Measurements from ENCODE around the gene FAR1. TPM values are rescaled to one million over a fixed set of nuclear protein-coding genes. Genes with fewer than 3 reads are reported as not detected.

The FAR1 gene
- total RNA-seq, 8 experiments from 2014 or later: 16.3 to 61.7 (median 38.3) TPM

- in situ Hi-C loops (cut with MboI; ENCODE audit: low pct_unique_long_range_greater_than_20kb in 2 of 9, low sequenced_read_pairs in 9 of 9, unreplicated experiment in 9 of 9): loop anchor here in 2 of 9 experiments (25.0 kb wide), 1 partner anchor 478 kb away; no protein-coding TSS in a partner anchor
- no peak overlapping the region for H3K4me3 ChIP-seq
- no peak overlapping the region for H3K27ac ChIP-seq
- 23 to 100% (median 77%) methylated on average over 1 to 8 of the region's 9 CpGs; no CpG with 5 or more reads in 2 of the 10 experiments for WGBS, 10 experiments
- H3K4me1 ChIP-seq (replicated peaks in 1 of 2): peaks cover 5 to 15% of the 10 kb centered on the region in 2 donors
- ATAC-seq (replicated peaks in 6 of 8): no peak
Observed at GRCh38 chr11:13759050-13759449, 90.6 kb downstream of the FAR1 start.

GRCh38 chr11:13760115-13760514 lies 91.6 kb downstream of the FAR1 start:
- 0 to 100% (median 60%) methylated on average over 1 to 3 of the region's 3 CpGs; no CpG with 5 or more reads in 3 of the 10 experiments for WGBS, 10 experiments
- H3K4me3 ChIP-seq: no peak overlapping the region
- H3K4me1 ChIP-seq (replicated peaks in 1 of 2): peaks cover 5 to 15% of the 10 kb centered on the region in 2 donors
- in situ Hi-C loops (cut with MboI; ENCODE audit: low pct_unique_long_range_greater_than_20kb in 2 of 9, low sequenced_read_pairs in 9 of 9, unreplicated experiment in 9 of 9): loop anchor here in 3 of 9 experiments (10.0 to 25.0 kb wide), 2 partner anchors 477 to 495 kb away; no protein-coding TSS in a partner anchor
- no peak for ATAC-seq (replicated peaks in 6 of 8)
- no peak overlapping the region for H3K27ac ChIP-seq

GRCh38 chr11:13761250-13761649 lies 92.8 kb downstream of the FAR1 start:
- Histone ChIP-seq H3K27ac (no peak overlapping the region), H3K4me1 (replicated peaks in 1 of 2) (peaks cover 5 to 15% of the 10 kb centered on the region in 2 donors), H3K4me3 (no peak overlapping the region)
- in situ Hi-C loops (cut with MboI; ENCODE audit: low pct_unique_long_range_greater_than_20kb in 2 of 9, low sequenced_read_pairs in 9 of 9, unreplicated experiment in 9 of 9): loop anchor here in 3 of 9 experiments (10.0 to 25.0 kb wide), 2 partner anchors 476 to 494 kb away; no protein-coding TSS in a partner anchor
- WGBS, 10 experiments: 0 to 100% (median 29%) methylated on average over 1 to 2 of the region's 2 CpGs; no CpG with 5 or more reads in 1 of the 10 experiments
- ATAC-seq (replicated peaks in 6 of 8): no peak

DNA sequence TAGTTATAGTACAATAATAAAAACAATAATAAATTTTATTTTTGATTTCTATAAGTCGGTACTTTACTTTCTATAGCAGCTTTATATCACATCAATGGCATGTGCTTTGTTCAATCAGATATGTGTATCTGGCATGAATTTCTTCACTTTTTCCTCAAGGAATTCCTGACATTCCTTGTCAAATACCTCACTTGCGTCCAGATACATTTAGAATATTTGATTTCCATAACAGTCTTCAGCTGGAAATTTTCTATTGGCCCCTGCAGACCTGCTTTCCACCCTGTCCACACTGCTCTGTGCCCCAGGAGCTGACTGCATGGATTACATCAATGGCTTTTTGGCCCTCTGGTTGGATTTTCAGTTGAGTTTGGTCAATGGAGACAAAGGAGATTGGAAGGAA lies 93.2 kb downstream of the FAR1 start:
- in situ Hi-C loops (cut with MboI; ENCODE audit: low pct_unique_long_range_greater_than_20kb in 2 of 9, low sequenced_read_pairs in 9 of 9, unreplicated experiment in 9 of 9): loop anchor here in 3 of 9 experiments (10.0 to 25.0 kb wide), 2 partner anchors 476 to 493 kb away; no protein-coding TSS in a partner anchor
- Histone ChIP-seq H3K4me1 (replicated peaks in 1 of 2) (peaks cover 5 to 15% of the 10 kb centered on the region in 2 donors), H3K27ac (no peak overlapping the region), H3K4me3 (no peak overlapping the region)
- WGBS, 10 experiments: 17 to 100% (median 88%) methylated on average over 1 to 2 of the region's 2 CpGs; no CpG with 5 or more reads in 1 of the 10 experiments
- ATAC-seq (replicated peaks in 6 of 8): no peak

DNA sequence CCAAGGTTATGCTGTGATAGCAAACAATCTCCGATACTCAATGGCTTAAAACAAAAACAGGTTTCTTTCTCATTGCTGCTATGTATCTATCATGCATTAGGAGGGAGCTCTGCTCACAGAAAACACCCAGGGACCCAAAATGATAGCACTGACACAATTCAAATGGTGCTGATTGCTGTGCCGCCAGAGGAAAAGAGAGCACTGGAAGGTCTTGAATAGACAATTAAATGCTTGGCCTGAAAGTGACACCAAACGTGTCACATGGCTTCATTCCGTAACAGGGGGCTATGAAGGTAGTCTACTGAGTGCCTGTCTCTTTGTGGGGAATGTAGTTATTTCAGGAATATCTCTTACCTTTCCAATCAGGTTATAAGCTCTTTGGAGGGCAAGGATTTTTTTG lies 94.2 kb downstream of the FAR1 start:
- 30 to 76% (median 68%) methylated on average over 2 to 4 of the region's 4 CpGs; no CpG with 5 or more reads in 4 of the 10 experiments for WGBS, 10 experiments
- H3K4me1 ChIP-seq (replicated peaks in 1 of 2): peaks cover 5 to 15% of the 10 kb centered on the region in 2 donors
- ATAC-seq (replicated peaks in 6 of 8): peak in 5 of 8 experiments; percentile 35 to 77 (median 40)
- in situ Hi-C loops (cut with MboI; ENCODE audit: low pct_unique_long_range_greater_than_20kb in 2 of 9, low sequenced_read_pairs in 9 of 9, unreplicated experiment in 9 of 9): loop anchor here in 3 of 9 experiments (10.0 to 25.0 kb wide), 2 partner anchors 475 to 492 kb away; no protein-coding TSS in a partner anchor
- no peak overlapping the region for H3K27ac ChIP-seq
- H3K4me3 ChIP-seq: no peak overlapping the region

- Histone ChIP-seq H3K4me1 (replicated peaks in 1 of 2) (peaks cover 5 to 15% of the 10 kb centered on the region in 2 donors), H3K4me3 (no peak overlapping the region), H3K27ac (no peak overlapping the region)
- in situ Hi-C loops (cut with MboI; ENCODE audit: low pct_unique_long_range_greater_than_20kb in 2 of 9, low sequenced_read_pairs in 9 of 9, unreplicated experiment in 9 of 9): loop anchor here in 3 of 9 experiments (10.0 to 25.0 kb wide), 2 partner anchors 474 to 491 kb away; no protein-coding TSS in a partner anchor
- ATAC-seq (replicated peaks in 6 of 8): peak in 1 of 8 experiments; percentile 24
- 19 to 100% (median 85%) methylated on average over 2 to 3 of the region's 3 CpGs; no CpG with 5 or more reads in 5 of the 10 experiments for WGBS, 10 experiments
Observed at GRCh38 chr11:13763341-13763740, 94.9 kb downstream of the FAR1 start.

- 0 to 100% (median 88%) methylated on average over 1 to 3 of the region's 3 CpGs; no CpG with 5 or more reads in 1 of the 10 experiments for WGBS, 10 experiments
- Histone ChIP-seq H3K4me1 (replicated peaks in 1 of 2) (peaks cover 5 to 15% of the 10 kb centered on the region in 2 donors), H3K27ac (no peak overlapping the region), H3K4me3 (no peak overlapping the region)
- ATAC-seq (replicated peaks in 6 of 8): no peak
- in situ Hi-C loops (cut with MboI; ENCODE audit: low pct_unique_long_range_greater_than_20kb in 2 of 9, low sequenced_read_pairs in 9 of 9, unreplicated experiment in 9 of 9): loop anchor here in 3 of 9 experiments (10.0 to 25.0 kb wide), 2 partner anchors 471 to 489 kb away; no protein-coding TSS in a partner anchor
Observed at GRCh38 chr11:13765886-13766285, 97.4 kb downstream of the FAR1 start.

- Histone ChIP-seq H3K4me1 (replicated peaks in 1 of 2) (peaks cover 5 to 13% of the 10 kb centered on the region in 2 donors), H3K4me3 (no peak overlapping the region), H3K27ac (no peak overlapping the region)
- ATAC-seq (replicated peaks in 6 of 8): no peak
- in situ Hi-C loops (cut with MboI; ENCODE audit: low pct_unique_long_range_greater_than_20kb in 2 of 9, low sequenced_read_pairs in 9 of 9, unreplicated experiment in 9 of 9): loop anchor here in 3 of 9 experiments (10.0 to 25.0 kb wide), 2 partner anchors 470 to 487 kb away; no protein-coding TSS in a partner anchor
- 0 to 100% (median 80%) methylated on average over 1 of the region's 1 CpG; no CpG with 5 or more reads in 5 of the 10 experiments for WGBS, 10 experiments
Observed at GRCh38 chr11:13767471-13767870, 99.0 kb downstream of the FAR1 start.

DNA sequence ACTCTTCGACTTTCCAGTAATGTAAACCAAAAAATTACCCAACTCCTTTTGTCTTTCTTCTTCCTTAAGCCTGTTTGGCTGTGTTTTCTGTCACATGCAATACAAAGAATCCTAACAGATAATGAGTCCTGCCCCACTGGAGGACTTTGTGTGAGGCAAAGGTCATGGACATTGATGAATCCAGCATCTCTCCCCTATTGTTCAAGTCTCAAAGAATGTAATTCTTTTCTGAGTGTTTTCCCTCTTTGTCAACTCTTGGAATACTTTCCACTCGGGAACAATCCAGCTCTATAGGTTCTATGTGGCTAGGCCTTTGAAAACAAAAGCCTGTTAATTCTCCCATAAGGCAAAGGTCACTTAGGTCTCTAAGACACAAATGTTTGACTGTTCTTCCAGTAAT lies 100.7 kb downstream of the FAR1 start:
- no peak for ATAC-seq (replicated peaks in 6 of 8)
- H3K4me3 ChIP-seq: no peak overlapping the region
- in situ Hi-C loops (cut with MboI; ENCODE audit: low pct_unique_long_range_greater_than_20kb in 2 of 9, low sequenced_read_pairs in 9 of 9, unreplicated experiment in 9 of 9): loop anchor here in 3 of 9 experiments (10.0 to 25.0 kb wide), 2 partner anchors 468 to 486 kb away; no protein-coding TSS in a partner anchor
- 0 to 70% (median 24%) methylated on average over 1 to 2 of the region's 2 CpGs for WGBS, 10 experiments
- H3K4me1 ChIP-seq (replicated peaks in 1 of 2): no peaks in the 10 kb centered on the region
- H3K27ac ChIP-seq: no peak overlapping the region

GRCh38 chr11:13771151-13771550 lies 102.7 kb downstream of the FAR1 start:
- H3K4me1 ChIP-seq (replicated peaks in 1 of 2): no peaks in the 10 kb centered on the region
- WGBS, 10 experiments: 33 to 100% (median 80%) methylated on average over 1 to 3 of the region's 3 CpGs; no CpG with 5 or more reads in 3 of the 10 experiments
- ATAC-seq (replicated peaks in 6 of 8): no peak
- H3K4me3 ChIP-seq: no peak overlapping the region
- H3K27ac ChIP-seq: no peak overlapping the region
- in situ Hi-C loops (cut with MboI; ENCODE audit: low pct_unique_long_range_greater_than_20kb in 2 of 9, low sequenced_read_pairs in 9 of 9, unreplicated experiment in 9 of 9): loop anchor here in 7 of 9 experiments (10.0 to 25.0 kb wide), 4 partner anchors 194 to 484 kb away; partner anchors contain the start of gene SPON1 (in 1 of the 7)

DNA sequence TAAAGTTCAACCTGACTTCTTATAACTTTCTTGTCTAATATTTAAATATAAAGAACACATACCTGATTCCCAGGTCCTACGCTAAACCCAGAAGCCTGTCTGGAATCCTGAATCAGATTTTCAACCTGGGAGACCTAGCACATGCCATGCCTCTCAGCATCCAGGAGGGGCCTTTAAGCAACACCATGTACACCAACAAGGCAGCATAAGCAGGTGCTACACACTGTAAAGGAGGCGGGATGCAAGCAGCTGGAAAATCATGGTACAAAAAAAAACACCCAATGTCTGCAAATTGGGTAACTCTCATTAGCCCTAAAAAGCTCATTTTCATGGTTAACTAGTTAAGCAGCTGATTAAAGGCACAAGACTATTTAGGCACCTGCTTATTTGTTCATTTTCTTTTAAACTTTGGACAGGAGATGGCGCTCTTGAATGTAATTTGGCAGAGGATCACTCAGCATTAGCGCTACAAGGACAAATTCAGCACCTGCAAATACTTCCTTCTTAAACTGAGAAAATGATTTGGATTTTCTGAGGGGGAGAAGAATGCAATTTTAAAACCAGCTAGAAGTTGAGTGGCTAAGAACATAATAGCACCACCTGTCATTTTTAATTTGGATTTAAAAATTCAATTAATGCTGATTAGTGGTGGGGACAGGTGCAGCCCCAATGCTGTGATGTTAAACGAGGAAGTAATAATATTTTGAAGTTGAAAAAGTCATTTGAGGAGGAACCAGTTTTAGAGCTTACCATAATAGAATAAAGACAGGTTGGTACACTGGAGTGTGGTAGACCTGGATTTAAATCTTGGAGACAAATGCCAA lies 104.0 kb downstream of the FAR1 start:
- peak; percentile 60 to 79 (median 72) for ATAC-seq (replicated peaks in 6 of 8)
- 0 to 67% (median 38%) methylated on average over 1 to 5 of the region's 5 CpGs for WGBS, 10 experiments
- in situ Hi-C loops (cut with MboI; ENCODE audit: low pct_unique_long_range_greater_than_20kb in 2 of 9, low sequenced_read_pairs in 9 of 9, unreplicated experiment in 9 of 9): loop anchor here in 7 of 9 experiments (10.0 to 25.0 kb wide), 4 partner anchors 192 to 482 kb away; partner anchors contain the start of gene SPON1 (in 1 of the 7)

GRCh38 chr11:13775471-13775870 lies 107.0 kb downstream of the FAR1 start:
- WGBS, 10 experiments: 83 to 100% (median 100%) methylated on average over 1 of the region's 1 CpG; no CpG with 5 or more reads in 7 of the 10 experiments
- ATAC-seq (replicated peaks in 6 of 8): no peak
- H3K4me1 ChIP-seq (replicated peaks in 1 of 2): no peaks in the 10 kb centered on the region
- no peak overlapping the region for H3K4me3 ChIP-seq
- no peak overlapping the region for H3K27ac ChIP-seq
- in situ Hi-C loops (cut with MboI; ENCODE audit: low pct_unique_long_range_greater_than_20kb in 2 of 9, low sequenced_read_pairs in 9 of 9, unreplicated experiment in 9 of 9): loop anchor here in 6 of 9 experiments (10.0 kb wide), 3 partner anchors 189 to 479 kb away; partner anchors contain the start of gene SPON1 (in 1 of the 6)

More for the DNA sequence above, 104.0 kb downstream of the FAR1 start:
- no peaks in the 10 kb centered on the region for H3K4me1 ChIP-seq (replicated peaks in 1 of 2)
- H3K27ac ChIP-seq: no peak overlapping the region
- H3K4me3 ChIP-seq: no peak overlapping the region
